Panc1 (cell line): ENCODE results near the gene ROBO3. TPM values are rescaled to one million over a fixed set of nuclear protein-coding genes. Genes with fewer than 3 reads are reported as not detected.

ENCODE experiments used
- ATAC-seq: fragments of 200-7000 bp; cut with Tn5 transposase; 2 replicates; pipeline ENCODE4 v1.9.1; 2020; ENCODE audit warnings: mild to moderate bottlenecking, moderate library complexity
- BruUV-seq: library from RNA; stranded (reverse); fragments of 400-500 nt; replicated peaks from 2 replicates; lab custom pipeline; 2021; lab: Mats Ljungman, UMichigan
- CTCF ChIA-PET: fragments of 300-600 bp; sonication (Branson Sonifier 250); formaldehyde crosslinking; loops from one replicate; lab custom pipeline; 2022; ENCODE audit warnings: antibody characterized with exemption; lab: Charles Lee
- POLR2A ChIA-PET: fragments of 300-600 bp; sonication (Branson Sonifier 250); formaldehyde crosslinking; loops from one replicate; lab custom pipeline; 2022; ENCODE audit warnings: antibody characterized with exemption; lab: Charles Lee
- DNase-seq: peaks from one replicate; pipeline ENCODE4 v3.0.0-alpha.2; 2010; ENCODE audit warnings: low read depth, low spot score
- H3K27ac ChIP-seq: 2 replicates; pipeline ENCODE4 v1.5.1; 2011; ENCODE audit warnings: mild to moderate bottlenecking, low read length, inconsistent platforms
- H3K27me3 ChIP-seq: fragments of 200-500 bp; sonication (Bioruptor generic); 2 replicates; pipeline ENCODE4 v1.6.0; 2014; ENCODE audit warnings: low read length, inconsistent platforms; ENCODE audit not compliant: control insufficient read depth, insufficient read depth
- H3K36me3 ChIP-seq: fragments of 200-500 bp; sonication (Bioruptor generic); 2 replicates; pipeline ENCODE4 v1.5.1; 2014; ENCODE audit warnings: inconsistent platforms, mild to moderate bottlenecking, low read length, moderate library complexity; ENCODE audit not compliant: control insufficient read depth, insufficient read depth
- H3K4me1 ChIP-seq: 2 replicates; pipeline ENCODE4 v1.5.1; 2011; ENCODE audit warnings: inconsistent platforms, mild to moderate bottlenecking, low read length, moderate library complexity; ENCODE audit not compliant: control insufficient read depth, insufficient read depth
- H3K4me3 ChIP-seq, 2 experiments: 2 replicates each; pipeline ENCODE4 v1.5.1; 2011 to 2012; ENCODE audit warnings: low read depth in 2 of 2, low read length in 2 of 2, mild to moderate bottlenecking in 2 of 2, inconsistent platforms in 1 of 2, moderate library complexity in 1 of 2
- H3K9me3 ChIP-seq: fragments of 200-500 bp; sonication (Bioruptor generic); 2 replicates; pipeline ENCODE4 v1.5.1; 2014; ENCODE audit warnings: low read depth, mild to moderate bottlenecking, inconsistent platforms, low read length, moderate library complexity; ENCODE audit not compliant: control insufficient read depth, insufficient read depth
- POLR2AphosphoS5 ChIP-seq: IDR thresholded peaks from 2 replicates; pipeline ENCODE4 v1.6.1; 2012; ENCODE audit warnings: mild to moderate bottlenecking, low read depth, low read length, moderate library complexity
- SIN3A ChIP-seq: IDR thresholded peaks from 2 replicates; pipeline ENCODE4 v1.6.1; 2012; ENCODE audit warnings: low read depth, mild to moderate bottlenecking, low read length, moderate library complexity, borderline replicate concordance; ENCODE audit not compliant: insufficient read depth
- TCF7L2 ChIP-seq: IDR thresholded peaks from 2 replicates; pipeline ENCODE4 v1.6.1; 2011; ENCODE audit warnings: mild to moderate bottlenecking, low read depth, low read length, inconsistent platforms
- in situ Hi-C: cut with HindIII; loops from 2 replicates; pipeline ENCODE4 v1.10.0; 2016; ENCODE audit warnings: low sequenced_read_pairs, low pct_unique_long_range_greater_than_20kb
- intact Hi-C: fragments of 100-400 bp; cut with micrococcal nuclease; formaldehyde crosslinking; loops from one replicate; pipeline ENCODE4 v1.10.0; 2022; ENCODE audit not compliant: unreplicated experiment
- total RNA-seq: library from RNA; stranded (reverse); gene quantifications from one replicate; pipeline ENCODE4 v1.2.1, GENCODE V29; 2021; ENCODE audit not compliant: unreplicated experiment
- TF ChIP-seq, protein P1 (sequence below): fragments of 450-650 bp; IDR thresholded peaks from 2 replicates; pipeline ENCODE4 v1.5.1; 2017; ENCODE audit warnings: mild to moderate bottlenecking
- TF ChIP-seq, protein P2 (sequence below), 2 experiments: IDR thresholded peaks; 2 replicates each; pipeline ENCODE4 v1.6.1; 2011 to 2012; ENCODE audit warnings: low read depth in 2 of 2, control low read depth in 1 of 2, low read length in 1 of 2, mild to moderate bottlenecking in 1 of 2, moderate library complexity in 1 of 2; ENCODE audit not compliant: insufficient read depth in 1 of 2

ROBO3 gene
- total RNA-seq, 1 experiment from 2014 or later: 12.0 TPM

DNA sequence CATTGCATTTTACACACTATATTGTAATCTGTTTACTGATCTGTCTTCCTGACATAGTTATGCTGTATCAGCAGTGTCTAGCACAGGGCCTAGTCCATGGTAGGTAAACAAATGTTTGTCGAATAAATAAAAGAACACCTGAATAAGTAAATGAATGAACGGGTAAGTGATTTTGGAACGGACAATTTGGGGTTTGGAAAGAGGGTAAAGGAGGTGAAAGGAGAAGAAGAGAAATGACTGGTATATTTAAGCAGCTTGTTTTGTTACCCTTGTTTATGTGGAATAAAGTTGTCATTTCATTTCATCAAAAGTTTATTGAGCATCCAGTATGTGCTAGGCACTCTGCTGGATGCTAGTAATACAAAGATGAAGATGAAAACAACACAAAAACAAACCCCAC lies 53.7 kb downstream of the ROBO3 start, which contains the start of gene HEPN1:
HEPN1 (plus strand) TSS at position 301 of the 400 bp plus-strand sequence.
- no peak for ATAC-seq
- no peaks in the 10 kb centered on the region for H3K4me1 ChIP-seq
- H3K9me3 ChIP-seq: no peaks in the 10 kb centered on the region
- no TSS peak for BruUV-seq
- ChIA-PET POLR2A (no interaction called here), CTCF (no interaction called here)
- no peak for DNase-seq
- H3K36me3 ChIP-seq: no peaks in the 10 kb centered on the region
- TF ChIP-seq TCF7L2: no peak
- TF ChIP-seq, protein P1, sequence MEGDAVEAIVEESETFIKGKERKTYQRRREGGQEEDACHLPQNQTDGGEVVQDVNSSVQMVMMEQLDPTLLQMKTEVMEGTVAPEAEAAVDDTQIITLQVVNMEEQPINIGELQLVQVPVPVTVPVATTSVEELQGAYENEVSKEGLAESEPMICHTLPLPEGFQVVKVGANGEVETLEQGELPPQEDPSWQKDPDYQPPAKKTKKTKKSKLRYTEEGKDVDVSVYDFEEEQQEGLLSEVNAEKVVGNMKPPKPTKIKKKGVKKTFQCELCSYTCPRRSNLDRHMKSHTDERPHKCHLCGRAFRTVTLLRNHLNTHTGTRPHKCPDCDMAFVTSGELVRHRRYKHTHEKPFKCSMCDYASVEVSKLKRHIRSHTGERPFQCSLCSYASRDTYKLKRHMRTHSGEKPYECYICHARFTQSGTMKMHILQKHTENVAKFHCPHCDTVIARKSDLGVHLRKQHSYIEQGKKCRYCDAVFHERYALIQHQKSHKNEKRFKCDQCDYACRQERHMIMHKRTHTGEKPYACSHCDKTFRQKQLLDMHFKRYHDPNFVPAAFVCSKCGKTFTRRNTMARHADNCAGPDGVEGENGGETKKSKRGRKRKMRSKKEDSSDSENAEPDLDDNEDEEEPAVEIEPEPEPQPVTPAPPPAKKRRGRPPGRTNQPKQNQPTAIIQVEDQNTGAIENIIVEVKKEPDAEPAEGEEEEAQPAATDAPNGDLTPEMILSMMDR: no peak
- TF ChIP-seq, protein P2, sequence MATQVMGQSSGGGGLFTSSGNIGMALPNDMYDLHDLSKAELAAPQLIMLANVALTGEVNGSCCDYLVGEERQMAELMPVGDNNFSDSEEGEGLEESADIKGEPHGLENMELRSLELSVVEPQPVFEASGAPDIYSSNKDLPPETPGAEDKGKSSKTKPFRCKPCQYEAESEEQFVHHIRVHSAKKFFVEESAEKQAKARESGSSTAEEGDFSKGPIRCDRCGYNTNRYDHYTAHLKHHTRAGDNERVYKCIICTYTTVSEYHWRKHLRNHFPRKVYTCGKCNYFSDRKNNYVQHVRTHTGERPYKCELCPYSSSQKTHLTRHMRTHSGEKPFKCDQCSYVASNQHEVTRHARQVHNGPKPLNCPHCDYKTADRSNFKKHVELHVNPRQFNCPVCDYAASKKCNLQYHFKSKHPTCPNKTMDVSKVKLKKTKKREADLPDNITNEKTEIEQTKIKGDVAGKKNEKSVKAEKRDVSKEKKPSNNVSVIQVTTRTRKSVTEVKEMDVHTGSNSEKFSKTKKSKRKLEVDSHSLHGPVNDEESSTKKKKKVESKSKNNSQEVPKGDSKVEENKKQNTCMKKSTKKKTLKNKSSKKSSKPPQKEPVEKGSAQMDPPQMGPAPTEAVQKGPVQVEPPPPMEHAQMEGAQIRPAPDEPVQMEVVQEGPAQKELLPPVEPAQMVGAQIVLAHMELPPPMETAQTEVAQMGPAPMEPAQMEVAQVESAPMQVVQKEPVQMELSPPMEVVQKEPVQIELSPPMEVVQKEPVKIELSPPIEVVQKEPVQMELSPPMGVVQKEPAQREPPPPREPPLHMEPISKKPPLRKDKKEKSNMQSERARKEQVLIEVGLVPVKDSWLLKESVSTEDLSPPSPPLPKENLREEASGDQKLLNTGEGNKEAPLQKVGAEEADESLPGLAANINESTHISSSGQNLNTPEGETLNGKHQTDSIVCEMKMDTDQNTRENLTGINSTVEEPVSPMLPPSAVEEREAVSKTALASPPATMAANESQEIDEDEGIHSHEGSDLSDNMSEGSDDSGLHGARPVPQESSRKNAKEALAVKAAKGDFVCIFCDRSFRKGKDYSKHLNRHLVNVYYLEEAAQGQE (IDR thresholded peaks at IDR 0.05; ENCODE audit: insufficient read depth in 1 of 2, low read depth in 2 of 2, low read length in 1 of 2): no peak
- TF ChIP-seq SIN3A: no peak
- TF ChIP-seq POLR2AphosphoS5: no peak
- H3K27ac ChIP-seq: no peak within 1 kb of the TSS
- in situ Hi-C loops (no loop called here), intact Hi-C loops (loop anchor here (10.0 kb wide), 1 partner anchor 116 kb away; no protein-coding TSS in a partner anchor)
- H3K27me3 ChIP-seq: no peaks in the 10 kb centered on the region; the same call in 1 of the 2 replicates
- no peak within 1 kb of the TSS for H3K4me3 ChIP-seq

DNA sequence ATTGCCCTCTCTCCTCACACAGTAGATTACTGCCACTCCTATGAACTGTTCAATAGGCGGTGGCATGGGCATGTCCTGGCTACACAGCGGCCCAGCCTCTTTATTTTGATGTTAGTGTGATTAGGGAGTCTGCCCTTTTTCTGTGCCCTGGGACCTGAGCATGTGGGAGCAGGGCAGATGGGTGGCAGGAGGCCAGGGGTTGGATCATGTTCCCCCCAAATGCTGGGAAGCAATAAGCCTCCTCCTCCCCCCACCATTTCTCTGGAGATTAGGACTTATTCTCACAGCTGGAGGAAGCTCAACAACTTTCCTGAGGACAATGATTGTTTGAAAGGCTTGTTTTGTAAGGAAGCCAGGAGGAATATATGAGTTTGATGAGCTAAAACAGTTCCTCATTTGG lies 54.7 kb downstream of the ROBO3 start:
- no peak for TF ChIP-seq POLR2AphosphoS5
- TF ChIP-seq, protein P2 (IDR thresholded peaks at IDR 0.05; ENCODE audit: insufficient read depth in 1 of 2, low read depth in 2 of 2, low read length in 1 of 2): no peak
- TF ChIP-seq, protein P1: no peak
- TF ChIP-seq SIN3A: no peak
- no peak for TF ChIP-seq TCF7L2
- CTCF ChIA-PET: no interaction called here
- no peaks in the 10 kb centered on the region; the same call in 1 of the 2 replicates for H3K27me3 ChIP-seq
- H3K36me3 ChIP-seq: no peaks in the 10 kb centered on the region
- in situ Hi-C loops: no loop called here
- intact Hi-C loops: loop anchor here (10.0 kb wide), 1 partner anchor 115 kb away; no protein-coding TSS in a partner anchor
- no peak overlapping the region for H3K4me3 ChIP-seq
- no TSS peak for BruUV-seq
- ATAC-seq (no peak), DNase-seq (no peak)
- POLR2A ChIA-PET: no interaction called here
- H3K9me3 ChIP-seq: no peaks in the 10 kb centered on the region
- no peaks in the 10 kb centered on the region for H3K4me1 ChIP-seq
- H3K27ac ChIP-seq: no peak overlapping the region
